GM21528 (cell line): ENCODE data around the gene ELL3.

Source experiments
- ATAC-seq: cut with Tn5 transposase; IDR thresholded peaks from one replicate; pipeline ENCODE4 v1.9.1; 2021; ENCODE audit warnings: mild to moderate bottlenecking, moderate library complexity; ENCODE audit not compliant: unreplicated experiment, low FRiP score

ELL3 gene

GRCh38 chr15:43792761-43793476 is 16.2 kb upstream of the ELL3 start:
- no peak for ATAC-seq

DNA sequence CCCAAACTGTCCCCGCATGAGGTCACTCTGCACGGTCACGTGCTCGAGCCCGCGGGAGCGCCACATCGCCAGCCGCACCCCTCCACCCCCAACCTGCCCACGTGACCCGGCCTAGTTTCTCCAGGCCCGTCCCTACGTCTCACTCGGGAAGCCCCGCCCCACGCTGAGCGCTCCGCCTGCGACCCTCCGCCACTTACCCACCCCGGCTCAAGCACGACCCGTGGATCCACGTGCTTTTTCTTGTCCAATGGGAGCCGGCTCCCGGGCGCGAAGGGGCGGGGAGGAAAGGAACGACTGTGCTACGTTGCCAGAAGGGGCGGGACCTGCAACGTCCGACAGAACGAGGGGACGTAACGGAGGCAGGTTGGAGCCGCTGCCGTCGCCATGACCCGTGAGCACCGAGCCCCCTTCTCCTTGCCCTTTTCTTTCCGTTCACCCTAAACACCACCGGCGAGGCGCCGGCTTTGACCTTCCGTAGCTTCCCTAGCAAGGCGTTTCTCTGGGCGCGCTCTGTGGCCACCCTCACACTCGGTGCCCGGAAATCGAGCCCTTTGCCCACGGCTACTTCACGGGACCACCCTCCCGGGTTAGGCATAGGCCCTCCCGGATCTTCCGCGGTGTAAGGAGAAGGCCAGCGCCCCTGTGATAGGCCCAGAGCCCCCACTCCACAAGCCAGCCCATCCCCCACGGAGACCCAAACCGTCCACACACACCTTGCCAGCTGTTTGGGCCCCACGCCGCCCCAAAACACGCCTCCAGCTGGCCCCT is 15.4 kb upstream of the ELL3 start, which contains the start of gene SERF2:
Gene SERF2, plus strand, starts transcription at position 328 of the 768 bp plus-strand sequence. Its CDS starts 57 bp downstream, at position 385.
- ATAC-seq: peak; percentile 88

DNA sequence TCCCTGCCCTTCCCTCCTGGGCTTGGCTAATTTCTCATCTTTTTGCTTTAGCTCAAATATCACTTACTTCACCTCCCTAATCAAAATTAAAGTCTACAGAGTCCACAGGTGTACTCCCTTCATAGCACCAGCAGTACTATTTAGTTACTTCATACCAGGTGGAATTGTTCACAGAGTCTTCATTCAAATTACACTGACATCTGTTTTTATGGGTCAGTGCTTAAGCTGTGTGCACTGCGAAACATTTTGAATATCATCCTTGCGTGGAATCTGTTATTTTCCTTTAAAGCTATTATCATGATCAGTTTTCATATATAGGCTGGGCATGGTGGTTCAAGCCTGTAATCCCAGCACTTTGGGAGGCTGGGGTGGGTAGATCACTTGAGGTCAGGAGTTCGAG is 12.6 kb upstream of the ELL3 start:
- ATAC-seq: no peak

- ATAC-seq: no peak
These were observed 2.2 kb upstream of the ELL3 start for GRCh38 chr15:43779016-43779415.

DNA sequence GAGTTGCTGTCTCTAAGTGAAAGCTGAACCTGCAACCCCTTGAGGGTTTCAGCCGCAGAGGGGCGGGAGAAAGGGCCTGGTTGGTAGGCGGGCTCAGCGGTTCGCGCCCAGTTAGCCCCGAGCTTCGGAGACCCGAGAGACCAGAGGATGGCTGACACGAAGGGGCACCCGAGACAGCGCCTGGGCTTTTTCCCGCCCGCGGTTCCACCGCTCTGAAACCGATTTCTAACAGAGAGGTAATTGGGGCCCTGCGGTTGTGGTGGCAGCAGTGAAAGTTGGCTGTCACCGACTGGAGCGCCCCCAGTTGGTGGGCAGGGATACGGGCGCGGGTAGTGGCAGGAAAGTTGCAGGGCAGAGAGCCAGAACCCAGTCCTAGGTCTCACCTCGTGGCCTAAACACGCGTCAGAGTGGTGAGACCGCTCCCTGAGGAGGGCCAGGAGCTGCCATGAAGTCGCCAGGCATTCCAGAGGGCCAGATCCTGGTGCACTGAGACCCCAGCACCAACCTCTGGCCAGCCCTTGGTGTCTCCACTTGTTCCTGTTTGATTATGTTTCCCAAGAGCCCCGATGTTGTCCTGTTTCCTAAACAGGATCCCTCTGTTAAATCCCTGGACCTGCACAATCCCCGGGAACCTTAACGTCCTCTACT is 625 bp upstream of the ELL3 start:
- ATAC-seq: peak; percentile 59

GRCh38 chr15:43776101-43776717 is 557 bp downstream of the ELL3 start:
- ATAC-seq: peak; percentile 41

- no peak for ATAC-seq
These were observed 1.3 kb downstream of the ELL3 start for GRCh38 chr15:43775411-43775965.

DNA sequence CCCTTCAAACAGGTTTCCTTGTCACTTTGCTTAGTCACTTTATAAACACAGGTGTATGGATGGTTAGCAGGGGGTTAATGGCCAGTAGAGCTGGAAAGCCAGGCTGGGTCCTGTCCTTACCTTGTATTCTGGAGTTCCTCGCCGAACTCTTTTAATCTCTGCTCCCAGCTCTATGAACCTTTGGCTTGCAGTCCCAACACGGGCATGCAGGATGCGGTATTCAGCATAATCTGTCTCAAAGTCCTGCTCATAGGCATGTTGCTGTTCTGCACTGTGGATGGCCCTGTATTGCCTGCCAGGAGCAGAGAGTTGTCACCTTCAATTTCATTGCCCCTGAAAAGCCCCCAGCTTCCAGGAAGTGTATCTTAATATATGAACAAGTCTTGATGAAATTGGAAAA is 2.7 kb downstream of the ELL3 start:
- no peak for ATAC-seq

DNA sequence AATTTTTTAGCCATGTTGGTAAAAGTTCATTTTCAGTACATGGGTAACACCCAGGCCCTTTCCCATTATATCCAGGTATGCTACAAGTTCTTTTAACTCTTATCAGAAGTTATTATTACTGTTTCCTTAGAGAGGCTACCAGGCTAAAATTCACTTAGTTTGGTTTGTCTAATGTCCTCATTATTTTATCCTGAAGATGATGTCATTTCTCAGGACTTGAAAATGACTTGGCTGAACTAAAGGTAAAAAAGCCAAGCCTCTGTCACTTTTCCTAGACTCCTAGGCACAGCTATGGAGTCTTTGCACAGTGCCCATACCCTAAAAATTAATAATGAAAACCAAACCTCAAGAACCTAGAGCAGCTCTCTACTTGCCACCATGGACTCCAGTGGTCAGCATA is 4.1 kb downstream of the ELL3 start:
- ATAC-seq: no peak

GRCh38 chr15:43771816-43772215 is 5.0 kb downstream of the ELL3 start:
- ATAC-seq: no peak

DNA sequence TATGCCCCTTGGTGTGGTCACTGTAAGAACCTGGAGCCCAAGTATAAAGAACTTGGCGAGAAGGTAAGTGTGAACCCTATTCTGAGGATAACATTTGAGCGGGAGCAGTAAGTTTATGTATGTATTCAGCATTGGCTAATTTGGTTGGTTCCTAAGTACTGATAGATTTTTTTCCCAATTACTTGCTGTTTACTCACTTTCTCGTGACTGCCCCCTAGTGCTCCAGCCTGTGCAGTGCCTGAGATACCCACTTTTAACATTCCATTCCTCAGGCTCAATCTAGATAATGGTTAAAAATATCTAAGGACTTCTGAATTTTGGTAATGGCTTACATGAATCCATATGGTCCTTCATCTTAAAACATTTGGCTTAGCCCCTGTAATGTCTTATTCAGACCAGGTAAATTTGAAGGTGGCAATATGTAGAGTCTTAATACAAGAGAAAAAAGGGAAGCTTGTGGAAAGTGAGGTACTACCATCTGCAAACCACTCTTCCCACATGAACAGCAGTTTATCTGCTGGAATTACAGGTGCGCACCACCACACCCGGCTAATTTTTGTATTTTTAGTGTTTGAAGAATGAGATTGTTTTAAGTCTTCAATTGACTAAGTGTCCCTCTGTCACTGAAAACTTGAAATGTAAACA is 7.1 kb downstream of the ELL3 start:
- ATAC-seq: no peak

- ATAC-seq: no peak
These were observed 12.8 kb downstream of the ELL3 start for GRCh38 chr15:43763819-43764446.

DNA sequence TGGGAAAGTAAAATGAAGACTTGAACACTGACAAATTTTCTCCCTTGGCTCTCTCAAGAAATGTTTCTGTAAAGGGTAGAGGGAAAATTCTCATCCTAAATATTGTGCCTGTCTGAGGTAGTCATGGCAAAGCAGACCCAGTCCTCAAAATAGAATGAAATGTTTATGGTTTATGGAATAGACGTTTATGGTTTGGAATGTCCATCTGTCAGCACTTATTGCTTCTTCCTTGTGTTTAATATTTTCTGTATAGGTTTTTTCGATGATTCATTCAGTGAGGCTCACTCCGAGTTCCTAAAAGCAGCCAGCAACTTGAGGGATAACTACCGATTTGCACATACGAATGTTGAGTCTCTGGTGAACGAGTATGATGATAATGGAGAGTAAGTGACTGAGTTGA is 13.9 kb downstream of the ELL3 start:
- no peak for ATAC-seq

GRCh38 chr15:43751885-43752284 is 24.9 kb downstream of the ELL3 start:
- no peak for ATAC-seq

DNA sequence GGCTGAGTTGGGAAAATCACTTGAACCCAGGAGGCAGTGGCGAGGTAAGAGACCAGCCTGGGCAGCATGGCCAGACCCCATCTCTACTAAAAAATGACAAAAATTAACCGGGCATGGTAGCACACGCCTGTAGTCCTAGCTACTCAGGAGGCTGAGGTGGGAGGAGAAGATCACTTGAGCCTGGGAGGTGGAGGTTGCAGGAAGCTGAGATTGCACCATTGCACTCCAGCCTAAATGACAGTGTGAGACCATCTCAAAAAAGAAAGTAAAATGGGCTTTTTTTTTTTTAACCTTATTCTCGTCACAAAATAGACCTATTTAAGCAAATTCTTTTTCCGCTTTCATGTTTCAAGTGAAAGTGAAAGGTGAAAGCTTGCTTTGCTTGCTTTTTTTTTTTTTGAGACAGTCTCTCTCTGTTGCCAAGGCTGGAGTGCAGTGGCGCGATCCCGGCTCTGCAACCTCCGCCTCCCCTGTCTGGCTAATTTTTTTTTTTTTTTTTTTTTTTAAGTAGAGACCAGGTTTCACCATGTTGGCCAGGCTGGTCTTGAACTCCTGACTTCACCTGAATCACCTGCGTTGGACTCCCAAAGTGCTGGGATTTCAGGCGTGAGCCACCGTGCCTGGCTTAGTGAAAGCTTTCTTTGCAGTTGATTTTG is 26.9 kb downstream of the ELL3 start:
- peak; percentile 47 for ATAC-seq

DNA sequence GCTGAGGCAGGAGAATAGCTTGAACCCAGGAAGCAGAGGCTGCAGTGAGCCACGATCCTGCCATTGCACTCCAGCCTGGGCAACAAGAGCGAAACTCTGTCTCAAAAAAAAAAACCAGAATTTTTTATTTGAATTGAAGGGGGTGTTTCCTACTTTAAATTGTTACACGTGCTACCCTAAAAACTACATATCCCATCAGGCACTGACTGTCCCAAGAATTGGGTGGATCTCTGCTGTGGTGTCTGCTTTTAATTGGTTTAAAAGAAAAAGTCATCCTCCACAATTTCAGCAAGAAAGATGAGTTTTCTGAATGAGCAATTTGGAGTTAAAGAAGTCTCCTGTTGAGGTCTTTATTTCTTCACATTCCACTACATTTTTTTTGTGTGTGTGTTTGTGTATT is 28.4 kb downstream of the ELL3 start:
- no peak for ATAC-seq

GRCh38 chr15:43746903-43747309 is 29.9 kb downstream of the ELL3 start:
- ATAC-seq: peak; percentile 5

GRCh38 chr15:43746245-43746902 is 30.4 kb downstream of the ELL3 start, which contains the start of gene PDIA3:
Gene PDIA3 (plus strand): TSS chr15:43746438. CDS start chr15:43746540, 102 bp downstream.
- peak; percentile 72 for ATAC-seq

DNA sequence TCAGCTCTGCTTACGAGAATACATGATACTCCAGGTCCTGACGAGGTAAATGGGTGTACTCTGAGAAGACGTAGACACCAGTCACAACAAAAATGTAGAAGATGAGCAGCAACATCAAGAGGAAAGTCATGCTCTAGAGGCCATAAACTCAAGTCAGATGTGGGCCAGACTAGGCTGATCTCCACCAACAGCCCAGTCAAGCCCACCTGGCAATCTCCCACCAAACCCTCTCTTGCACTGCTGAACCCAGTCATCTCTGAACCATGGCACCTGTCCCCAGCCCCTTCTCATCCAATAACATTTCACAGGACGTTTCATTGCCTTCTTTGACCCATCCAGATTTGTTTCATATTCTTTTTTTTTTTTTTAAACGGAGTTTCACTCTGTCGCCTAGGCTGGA is 41.4 kb downstream of the ELL3 start:
- ATAC-seq: peak; percentile 30
